ENCODE measurements around the gene PCDH1.
A peak's percentile ranks its signal among the peaks of the same experiment; 100 is the strongest.

PCDH1 gene

DNA sequence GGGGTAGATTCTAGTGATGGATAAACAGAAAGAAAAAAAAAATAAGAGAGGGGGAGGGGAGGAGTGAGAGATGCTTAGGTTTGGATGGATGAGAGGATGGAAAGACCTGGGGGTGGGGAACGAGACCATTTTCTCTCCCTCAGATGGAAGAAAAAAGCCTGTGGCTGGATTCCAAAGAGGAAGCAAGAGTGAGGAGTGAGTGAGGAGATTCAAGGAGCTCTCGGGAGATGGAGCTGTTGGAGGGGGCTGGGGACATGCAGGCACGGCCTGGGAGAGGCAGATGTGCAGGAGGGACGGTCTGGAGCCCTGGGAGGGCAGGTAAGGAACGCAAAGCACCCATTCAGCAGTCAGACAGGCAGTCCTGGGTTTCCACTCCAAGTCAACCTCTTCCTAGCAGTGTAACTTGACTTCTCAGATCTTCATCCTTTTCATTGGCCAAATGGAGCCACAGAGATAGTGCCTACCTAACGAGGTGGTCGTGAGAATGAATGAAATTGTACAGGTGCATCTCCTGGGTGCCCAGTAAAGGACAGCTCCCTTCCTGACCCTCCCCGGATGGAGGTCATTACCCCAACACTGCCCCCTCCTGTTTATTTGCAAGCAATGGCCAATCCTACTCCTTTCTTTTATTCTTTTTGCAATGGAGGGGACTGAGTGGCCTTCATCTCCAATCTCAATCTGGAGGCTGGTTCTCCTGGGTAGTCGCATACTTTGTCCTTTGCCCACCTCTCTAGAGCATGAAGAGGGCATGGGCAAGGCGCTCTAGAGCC, 52.2 kb downstream of the PCDH1 start:
- H3K36me3 ChIP-seq (ENCODE audit: control insufficient read depth, low read length), result no peaks in the 10 kb centered on the region
- H3K9me3 ChIP-seq (ENCODE audit: control insufficient read depth, insufficient read depth, low read length), result no peaks in the 10 kb centered on the region
- no peak overlapping the region for H3K4me2 ChIP-seq (ENCODE audit: low read length)
- H3K9me2 ChIP-seq (replicated peaks; ENCODE audit: control insufficient read depth, low read length), result no peaks in the 10 kb centered on the region
- no peaks in the 10 kb centered on the region for H3F3A ChIP-seq (ENCODE audit: control insufficient read depth, insufficient read depth)
- TF ChIP-seq, protein P1, sequence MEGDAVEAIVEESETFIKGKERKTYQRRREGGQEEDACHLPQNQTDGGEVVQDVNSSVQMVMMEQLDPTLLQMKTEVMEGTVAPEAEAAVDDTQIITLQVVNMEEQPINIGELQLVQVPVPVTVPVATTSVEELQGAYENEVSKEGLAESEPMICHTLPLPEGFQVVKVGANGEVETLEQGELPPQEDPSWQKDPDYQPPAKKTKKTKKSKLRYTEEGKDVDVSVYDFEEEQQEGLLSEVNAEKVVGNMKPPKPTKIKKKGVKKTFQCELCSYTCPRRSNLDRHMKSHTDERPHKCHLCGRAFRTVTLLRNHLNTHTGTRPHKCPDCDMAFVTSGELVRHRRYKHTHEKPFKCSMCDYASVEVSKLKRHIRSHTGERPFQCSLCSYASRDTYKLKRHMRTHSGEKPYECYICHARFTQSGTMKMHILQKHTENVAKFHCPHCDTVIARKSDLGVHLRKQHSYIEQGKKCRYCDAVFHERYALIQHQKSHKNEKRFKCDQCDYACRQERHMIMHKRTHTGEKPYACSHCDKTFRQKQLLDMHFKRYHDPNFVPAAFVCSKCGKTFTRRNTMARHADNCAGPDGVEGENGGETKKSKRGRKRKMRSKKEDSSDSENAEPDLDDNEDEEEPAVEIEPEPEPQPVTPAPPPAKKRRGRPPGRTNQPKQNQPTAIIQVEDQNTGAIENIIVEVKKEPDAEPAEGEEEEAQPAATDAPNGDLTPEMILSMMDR (IDR thresholded peaks at IDR 0.05; ENCODE audit: low read depth, low read length, poor library complexity, severe bottlenecking), result peak; percentile 70
- no peak for TF ChIP-seq EZH2phosphoT487 (IDR thresholded peaks at IDR 0.05; ENCODE audit: borderline replicate concordance, low read length)
- no peak overlapping the region for H3K27ac ChIP-seq (ENCODE audit: low read depth, low read length)
- H3K4me3 ChIP-seq (ENCODE audit: low read length), result no peak overlapping the region
- H3K79me2 ChIP-seq (ENCODE audit: control insufficient read depth, low read length), result no peaks in the 10 kb centered on the region
- H3K4me1 ChIP-seq (ENCODE audit: control insufficient read depth, low read length), result no peaks in the 10 kb centered on the region
- H3K27me3 ChIP-seq (ENCODE audit: control insufficient read depth, low read length), result no peaks in the 10 kb centered on the region; the same call in 1 of the 2 replicates
- no peaks in the 10 kb centered on the region for H4K20me1 ChIP-seq (ENCODE audit: control insufficient read depth, insufficient read depth, low read depth, low read length)

DNA sequence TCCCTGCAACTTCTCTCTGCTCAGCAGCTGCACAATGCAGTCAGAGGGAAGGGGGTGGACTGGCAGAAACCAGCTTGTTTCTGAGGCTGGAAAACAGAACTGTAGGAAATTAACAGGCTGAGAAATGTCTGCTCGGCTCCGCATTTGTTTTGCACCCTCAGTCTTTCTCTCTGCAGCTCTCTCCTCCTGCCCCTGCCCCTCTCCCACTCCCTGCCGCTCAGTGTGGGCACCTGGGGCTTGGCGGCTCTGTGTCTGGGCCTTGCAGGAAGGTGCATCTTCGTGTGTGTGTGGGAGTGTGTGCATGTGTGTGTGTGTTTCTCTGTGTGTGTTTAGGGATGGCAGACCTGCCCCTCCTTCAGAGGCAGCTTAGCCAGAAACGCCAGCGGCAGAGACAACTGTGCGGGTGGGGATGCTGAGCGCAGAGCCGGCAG, 53.0 kb downstream of the PCDH1 start:
- Histone ChIP-seq H3K79me2 (ENCODE audit: control insufficient read depth, low read length) (no peaks in the 10 kb centered on the region), H3K27ac (ENCODE audit: low read depth, low read length) (no peak overlapping the region), H3K9me2 (replicated peaks; ENCODE audit: control insufficient read depth, low read length) (no peaks in the 10 kb centered on the region), H3F3A (ENCODE audit: control insufficient read depth, insufficient read depth) (no peaks in the 10 kb centered on the region), H3K27me3 (ENCODE audit: control insufficient read depth, low read length) (no peaks in the 10 kb centered on the region; the same call in 1 of the 2 replicates), H3K4me2 (ENCODE audit: low read length) (no peak overlapping the region), H3K9me3 (ENCODE audit: control insufficient read depth, insufficient read depth, low read length) (no peaks in the 10 kb centered on the region), H4K20me1 (ENCODE audit: control insufficient read depth, insufficient read depth, low read depth, low read length) (no peaks in the 10 kb centered on the region), H3K36me3 (ENCODE audit: control insufficient read depth, low read length) (no peaks in the 10 kb centered on the region), H3K4me3 (ENCODE audit: low read length) (no peak overlapping the region), H3K4me1 (ENCODE audit: control insufficient read depth, low read length) (no peaks in the 10 kb centered on the region)
- TF ChIP-seq, protein P1 (IDR thresholded peaks at IDR 0.05; ENCODE audit: low read depth, low read length, poor library complexity, severe bottlenecking), result no peak
- no peak for TF ChIP-seq EZH2phosphoT487 (IDR thresholded peaks at IDR 0.05; ENCODE audit: borderline replicate concordance, low read length)

DNA sequence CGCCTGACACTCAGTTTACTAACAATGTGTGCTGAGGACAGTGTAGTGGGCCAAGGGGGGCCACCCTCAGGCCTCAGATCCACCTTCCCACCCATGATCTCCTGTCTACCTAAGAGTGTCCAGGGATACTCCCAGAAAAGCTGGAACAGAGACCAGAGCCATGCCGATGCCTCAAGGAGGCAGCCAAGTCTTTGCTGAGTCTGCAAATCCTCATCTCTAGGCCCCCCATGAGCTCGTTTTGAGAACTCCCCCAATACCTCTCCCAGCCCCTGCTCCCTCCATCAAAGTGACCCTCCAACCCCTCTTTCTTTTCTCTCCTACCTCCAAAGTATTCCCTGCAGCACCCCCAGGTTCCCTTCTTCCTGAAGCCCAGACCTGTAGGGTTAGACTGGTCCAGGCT, 53.5 kb downstream of the PCDH1 start:
- Histone ChIP-seq H3K36me3 (ENCODE audit: control insufficient read depth, low read length) (no peaks in the 10 kb centered on the region), H3F3A (ENCODE audit: control insufficient read depth, insufficient read depth) (no peaks in the 10 kb centered on the region), H3K27me3 (ENCODE audit: control insufficient read depth, low read length) (no peaks in the 10 kb centered on the region; the same call in none of the 2 replicates), H3K9me2 (replicated peaks; ENCODE audit: control insufficient read depth, low read length) (no peaks in the 10 kb centered on the region), H3K4me2 (ENCODE audit: low read length) (no peak overlapping the region), H3K4me1 (ENCODE audit: control insufficient read depth, low read length) (no peaks in the 10 kb centered on the region), H3K4me3 (ENCODE audit: low read length) (no peak overlapping the region), H3K79me2 (ENCODE audit: control insufficient read depth, low read length) (no peaks in the 10 kb centered on the region), H3K27ac (ENCODE audit: low read depth, low read length) (no peak overlapping the region), H4K20me1 (ENCODE audit: control insufficient read depth, insufficient read depth, low read depth, low read length) (no peaks in the 10 kb centered on the region), H3K9me3 (ENCODE audit: control insufficient read depth, insufficient read depth, low read length) (no peaks in the 10 kb centered on the region)
- no peak for TF ChIP-seq EZH2phosphoT487 (IDR thresholded peaks at IDR 0.05; ENCODE audit: borderline replicate concordance, low read length)
- TF ChIP-seq, protein P1 (IDR thresholded peaks at IDR 0.05; ENCODE audit: low read depth, low read length, poor library complexity, severe bottlenecking), result no peak

All from DOHH2 (cell line).